Right atrium auricular region (tissue), 2 donors: Measurements from ENCODE around the gene ZNF366. TPM values are rescaled to one million over a fixed set of nuclear protein-coding genes. Genes with fewer than 3 reads are reported as not detected.

ENCODE experiments used
- DNase-seq: peaks from one replicate; pipeline ENCODE4 v3.0.0-alpha.2; 2019; ENCODE audit warnings: low spot score
- H3K27ac ChIP-seq, 2 donors: fragments of 200-600 bp; sonication (generic); 1 replicate in 1 of 2; 2 replicates in 1 of 2; pipeline ENCODE4 v1.5.1; 2016 to 2019
- H3K27me3 ChIP-seq, 2 donors: fragments of 200-600 bp; sonication (generic); one replicate each; pipeline versions ENCODE4 v1.5.1 to v1.6.0; 2017 to 2019
- H3K36me3 ChIP-seq: fragments of 200-600 bp; sonication (generic); one replicate; pipeline ENCODE4 v1.5.1; 2016
- H3K4me1 ChIP-seq, 2 donors: fragments of 200-600 bp; sonication (generic); one replicate each; pipeline versions ENCODE4 v1.5.1 to v1.6.0; 2017 to 2019
- H3K4me3 ChIP-seq, 2 donors: fragments of 200-600 bp; sonication (generic); 1 replicate in 1 of 2; 2 replicates in 1 of 2; pipeline ENCODE4 v1.5.1; 2017 to 2019; ENCODE audit warnings: mild to moderate bottlenecking in 1 of 2, moderate library complexity in 1 of 2
- H3K9me3 ChIP-seq, 2 donors: fragments of 200-600 bp; sonication (generic); one replicate each; pipeline ENCODE4 v1.5.1; 2019
- CTCF ChIP-seq, 2 donors: fragments of 200-600 bp; sonication (generic); IDR thresholded peaks; one replicate each; pipeline ENCODE4 v1.5.1; 2019; ENCODE audit warnings: antibody characterized with exemption in 2 of 2
- total RNA-seq, 2 donors: library from RNA; depleted of rRNA; stranded (reverse); fragments of >200 nt; gene quantifications; one replicate each; pipeline ENCODE4 v1.1.0, GENCODE V29; 2016

ZNF366 gene
- total RNA-seq, 2 donors from 2014 or later, result 4.4 to 9.0 TPM

GRCh38 chr5:72448368-72448767 lies 58.8 kb downstream of the ZNF366 start:
- peaks cover 0 to 64% of the 10 kb centered on the region in 2 donors for H3K4me1 ChIP-seq
- no peak overlapping the region for H3K4me3 ChIP-seq
- DNase-seq, result no peak
- H3K27me3 ChIP-seq, result no peaks in the 10 kb centered on the region
- no peak for TF ChIP-seq CTCF (IDR thresholded peaks at IDR 0.05)
- H3K27ac ChIP-seq, result no peak overlapping the region
- H3K9me3 ChIP-seq, result no peaks in the 10 kb centered on the region
- H3K36me3 ChIP-seq, result no peaks in the 10 kb centered on the region

GRCh38 chr5:72447751-72448150 lies 59.5 kb downstream of the ZNF366 start:
- H3K4me1 ChIP-seq, result peaks cover 0 to 58% of the 10 kb centered on the region in 2 donors
- no peaks in the 10 kb centered on the region for H3K36me3 ChIP-seq
- DNase-seq, result no peak
- no peak for TF ChIP-seq CTCF (IDR thresholded peaks at IDR 0.05)
- H3K4me3 ChIP-seq, result no peak overlapping the region
- no peak overlapping the region for H3K27ac ChIP-seq
- no peaks in the 10 kb centered on the region for H3K9me3 ChIP-seq
- no peaks in the 10 kb centered on the region for H3K27me3 ChIP-seq

- DNase-seq, result no peak
- H3K27ac ChIP-seq, result peak overlapping the region in 1 of 2 donors; percentile 23
- TF ChIP-seq CTCF (IDR thresholded peaks at IDR 0.05), result no peak
- no peak overlapping the region for H3K4me3 ChIP-seq
- H3K36me3 ChIP-seq, result no peaks in the 10 kb centered on the region
- no peaks in the 10 kb centered on the region for H3K9me3 ChIP-seq
- peaks cover 0 to 40% of the 10 kb centered on the region in 2 donors for H3K4me1 ChIP-seq
- no peaks in the 10 kb centered on the region for H3K27me3 ChIP-seq
Observed at GRCh38 chr5:72445969-72446368, 61.2 kb downstream of the ZNF366 start.

- Histone ChIP-seq H3K27me3 (no peaks in the 10 kb centered on the region), H3K4me3 (no peak overlapping the region), H3K9me3 (no peaks in the 10 kb centered on the region), H3K4me1 (peaks cover 0 to 27% of the 10 kb centered on the region in 2 donors), H3K27ac (no peak overlapping the region), H3K36me3 (no peaks in the 10 kb centered on the region)
- no peak for DNase-seq
- no peak for TF ChIP-seq CTCF (IDR thresholded peaks at IDR 0.05)
Observed at GRCh38 chr5:72443883-72444282, 63.3 kb downstream of the ZNF366 start.

- Histone ChIP-seq H3K27me3 (no peaks in the 10 kb centered on the region), H3K9me3 (no peaks in the 10 kb centered on the region), H3K36me3 (no peaks in the 10 kb centered on the region), H3K4me3 (no peak overlapping the region), H3K27ac (peak overlapping the region in 1 of 2 donors; percentile 49), H3K4me1 (peaks cover 0 to 27% of the 10 kb centered on the region in 2 donors)
- TF ChIP-seq CTCF (IDR thresholded peaks at IDR 0.05), result no peak
- no peak for DNase-seq
Observed at GRCh38 chr5:72441862-72442540, 65.2 kb downstream of the ZNF366 start.
